ENCODE measurements around the gene CD27.

GRCh38 chr12:6476489-6476888, 31.7 kb downstream of the CD27 start:
- TF ChIP-seq CTCF (conservative IDR thresholded peaks at IDR 0.05 in 1 of 2, IDR thresholded peaks at IDR 0.05 in 1 of 2; ENCODE audit: low read depth in 1 of 2, low read length in 2 of 2) (no peak), EZH2 (IDR thresholded peaks at IDR 0.05; ENCODE audit: low read length, missing control alignments) (no peak)
